22Rv1 (cell line): ENCODE measurements around the gene GAS7.

Experiments
- CTCF ChIP-seq: fragments of 450-650 bp; IDR thresholded peaks from 2 replicates; pipeline ENCODE4 v1.5.1; 2017; ENCODE audit warnings: mild to moderate bottlenecking
- ZFX ChIP-seq: fragments of 450-650 bp; IDR thresholded peaks from 2 replicates; pipeline ENCODE4 v1.6.1; 2017; ENCODE audit warnings: antibody characterized with exemption, borderline replicate concordance

GRCh38 chr17:10125531-10126275 lies 72.7 kb downstream of the GAS7 start:
- TF ChIP-seq CTCF: no peak
- no peak for TF ChIP-seq ZFX
